ENCODE measurements around the gene TEX12.
A peak's percentile ranks its signal among the peaks of the same experiment; 100 is the strongest.
"Not testable (repeated sequence)": the region's sequence is repeated elsewhere in the genome, so short reads cannot be mapped to it uniquely, and the experiment has no call there.

The TEX12 gene

DNA sequence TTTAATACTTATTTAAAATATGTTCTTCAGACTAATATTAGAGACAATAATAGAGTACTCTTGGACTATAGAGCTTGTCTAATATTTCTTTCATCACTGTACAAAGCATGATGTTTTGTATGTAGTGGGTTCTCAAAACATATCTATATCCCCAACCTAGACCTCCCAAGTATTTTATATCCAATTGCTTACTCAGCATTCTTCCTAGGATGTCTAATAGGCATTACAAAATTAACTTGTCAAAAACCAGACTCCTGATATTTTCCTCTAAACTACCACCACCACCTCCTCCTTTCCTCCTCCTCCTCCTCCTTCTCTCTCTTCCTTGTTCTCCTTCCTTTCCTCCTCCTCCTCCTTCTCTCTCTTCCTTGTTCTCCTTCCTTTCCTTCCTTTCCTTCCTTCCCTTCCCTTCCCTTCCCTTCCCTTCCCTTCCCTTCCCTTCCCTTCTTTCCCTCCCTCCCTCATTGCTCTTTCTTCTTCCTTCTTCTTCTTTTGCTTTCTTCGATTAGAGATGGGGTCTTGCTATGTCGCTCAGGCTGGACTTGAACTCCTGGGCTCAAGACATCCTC, 29.4 kb downstream of the TEX12 start:
- in situ Hi-C loops (cut with HindIII; ENCODE audit: low pct_ligation_motif_present, low pct_unique_long_range_greater_than_20kb, low sequenced_read_pairs) = no loop called here
- no peak for DNase-seq

DNA sequence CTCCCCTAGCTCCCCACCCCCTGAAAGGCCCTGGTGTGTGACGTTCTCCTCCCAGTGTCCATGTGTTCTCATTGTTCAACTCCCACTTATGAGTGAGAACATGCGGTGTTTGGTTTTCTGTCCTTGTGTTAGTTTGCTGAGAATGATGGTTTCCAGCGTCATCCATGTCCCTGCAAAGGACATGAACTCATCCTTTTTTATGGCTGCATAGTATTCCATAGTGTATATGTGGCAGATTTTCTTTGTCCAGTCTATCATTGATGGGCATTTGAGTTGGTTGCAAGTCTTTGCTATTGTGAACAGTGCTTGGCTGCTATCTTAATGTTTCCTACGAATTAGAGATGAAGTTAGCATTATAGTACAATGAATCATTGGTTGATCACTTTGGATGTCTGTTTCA, 31.9 kb downstream of the TEX12 start:
- DNase-seq; in situ Hi-C loops (cut with HindIII; ENCODE audit: low pct_ligation_motif_present, low pct_unique_long_range_greater_than_20kb, low sequenced_read_pairs): not testable (repeated sequence)

DNA sequence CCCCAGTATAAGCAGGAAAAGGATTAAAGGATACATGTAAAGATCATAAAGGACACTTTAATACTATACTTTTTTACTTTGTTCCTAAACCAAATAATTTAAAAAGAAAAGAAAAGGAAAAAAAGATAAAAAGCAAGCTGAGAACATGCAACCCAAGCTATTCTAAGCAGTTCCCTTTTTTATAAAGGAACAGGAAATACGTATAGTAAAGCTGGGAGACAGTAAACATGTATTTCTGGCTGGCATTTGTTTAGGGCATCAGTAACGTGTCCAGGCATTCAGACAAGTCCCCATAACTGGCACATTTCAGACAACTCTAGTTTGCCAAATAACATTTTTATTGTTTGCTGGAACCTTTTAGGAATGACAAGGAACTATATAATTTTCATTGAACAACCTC, 33.1 kb downstream of the TEX12 start:
- in situ Hi-C loops (cut with HindIII; ENCODE audit: low pct_ligation_motif_present, low pct_unique_long_range_greater_than_20kb, low sequenced_read_pairs) = no loop called here
- DNase-seq = no peak

DNA sequence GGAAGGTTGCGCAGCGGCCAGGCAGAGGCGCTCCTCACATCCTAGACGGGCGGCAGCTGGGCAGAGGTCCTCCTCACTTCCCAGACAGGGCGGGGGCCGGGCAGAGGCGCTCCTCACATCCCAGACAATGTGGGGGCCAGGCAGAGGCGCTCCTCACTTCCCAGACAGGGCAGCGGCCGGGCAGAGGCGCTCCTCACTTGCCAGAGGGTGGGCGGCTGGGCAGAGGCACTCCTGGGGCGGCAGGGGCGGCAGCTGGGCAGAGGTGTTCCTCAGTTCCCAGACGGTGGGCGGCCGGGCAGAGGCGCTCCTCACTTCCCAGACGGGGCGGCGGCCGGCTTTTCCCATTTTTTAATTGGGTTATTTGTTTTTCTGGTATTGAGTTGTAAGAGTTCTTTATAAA, 38.9 kb downstream of the TEX12 start:
- in situ Hi-C loops (cut with HindIII; ENCODE audit: low pct_ligation_motif_present, low pct_unique_long_range_greater_than_20kb, low sequenced_read_pairs) = no loop called here
- no peak for DNase-seq

DNA sequence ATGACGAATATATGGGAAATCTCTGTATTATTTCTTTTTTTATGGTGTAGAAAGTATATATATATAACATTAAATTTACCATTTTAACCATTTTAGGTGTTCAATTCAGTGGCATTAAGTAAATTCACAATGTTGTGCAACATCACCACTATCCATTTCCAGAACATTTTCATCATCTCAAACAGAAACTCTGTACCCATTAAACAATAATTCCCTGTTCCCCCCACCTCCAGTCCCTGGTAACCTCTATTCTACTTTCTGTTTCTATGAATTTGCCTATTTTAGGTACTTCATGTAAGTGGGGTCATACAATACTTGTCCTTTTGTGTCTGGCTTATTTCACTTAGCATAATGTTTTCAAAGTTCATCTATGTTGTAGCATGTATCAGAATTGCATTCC, 43.7 kb downstream of the TEX12 start:
- no peak for DNase-seq
- in situ Hi-C loops (cut with HindIII; ENCODE audit: low pct_ligation_motif_present, low pct_unique_long_range_greater_than_20kb, low sequenced_read_pairs) = no loop called here

DNA sequence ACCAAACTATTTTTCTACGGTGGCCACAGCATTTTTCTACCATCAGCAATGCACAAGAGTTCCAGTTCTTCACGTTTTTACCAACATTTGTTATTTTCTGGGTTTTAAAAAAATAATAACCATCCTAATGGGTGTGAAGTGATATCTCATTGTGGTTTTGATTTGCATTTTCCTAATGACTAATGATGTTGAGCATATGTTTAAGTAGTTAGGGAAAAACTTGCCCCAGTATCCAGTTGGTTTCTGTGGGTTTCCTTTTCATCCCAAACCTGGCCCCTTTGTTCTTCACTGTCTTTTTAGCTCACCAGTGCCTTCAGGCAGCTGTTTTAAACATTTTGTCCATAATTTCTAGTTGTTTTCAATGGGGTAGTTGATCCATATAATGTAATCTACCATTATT, 44.4 kb downstream of the TEX12 start:
- in situ Hi-C loops (cut with HindIII; ENCODE audit: low pct_ligation_motif_present, low pct_unique_long_range_greater_than_20kb, low sequenced_read_pairs) = no loop called here
- DNase-seq = no peak

DNA sequence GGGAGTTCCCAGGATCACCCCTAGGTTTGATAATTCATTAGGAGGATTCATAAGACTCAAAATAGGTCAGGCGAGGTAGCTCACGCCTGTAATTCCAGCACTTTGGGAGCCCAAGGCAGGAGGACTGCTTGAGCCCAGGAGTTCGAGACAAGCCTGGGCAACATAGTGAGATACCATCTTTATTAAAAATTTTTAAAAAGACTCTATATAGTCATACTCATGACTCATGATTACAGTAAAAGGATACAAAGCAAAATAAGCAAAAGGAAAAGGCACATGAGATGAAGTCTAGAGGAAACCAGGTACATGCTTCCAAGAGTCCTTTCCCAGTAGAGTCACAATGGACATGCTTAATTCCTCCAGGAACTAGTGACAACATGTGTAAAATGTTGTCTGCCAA, 45.1 kb downstream of the TEX12 start:
- in situ Hi-C loops (cut with HindIII; ENCODE audit: low pct_ligation_motif_present, low pct_unique_long_range_greater_than_20kb, low sequenced_read_pairs) = no loop called here
- DNase-seq = no peak

DNA sequence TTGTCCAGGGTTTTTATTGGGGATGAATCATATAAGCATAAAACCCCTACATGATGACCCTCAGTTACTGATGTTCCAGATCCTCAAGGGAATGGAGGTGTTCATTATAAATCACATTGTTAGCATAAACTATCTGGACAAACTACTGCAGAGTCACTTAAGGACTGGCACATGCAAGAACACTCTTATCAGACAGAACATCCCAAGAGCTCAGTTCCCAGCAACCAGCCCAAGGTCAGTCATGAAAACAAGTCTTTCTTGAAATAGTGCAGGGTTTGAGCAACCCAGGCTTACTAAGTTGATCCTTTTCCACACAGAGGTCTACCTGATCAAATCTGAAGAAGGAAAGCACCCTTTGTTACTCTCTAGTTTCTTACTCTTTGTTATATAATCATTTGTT, 45.5 kb downstream of the TEX12 start:
- in situ Hi-C loops (cut with HindIII; ENCODE audit: low pct_ligation_motif_present, low pct_unique_long_range_greater_than_20kb, low sequenced_read_pairs) = no loop called here
- DNase-seq = no peak

DNA sequence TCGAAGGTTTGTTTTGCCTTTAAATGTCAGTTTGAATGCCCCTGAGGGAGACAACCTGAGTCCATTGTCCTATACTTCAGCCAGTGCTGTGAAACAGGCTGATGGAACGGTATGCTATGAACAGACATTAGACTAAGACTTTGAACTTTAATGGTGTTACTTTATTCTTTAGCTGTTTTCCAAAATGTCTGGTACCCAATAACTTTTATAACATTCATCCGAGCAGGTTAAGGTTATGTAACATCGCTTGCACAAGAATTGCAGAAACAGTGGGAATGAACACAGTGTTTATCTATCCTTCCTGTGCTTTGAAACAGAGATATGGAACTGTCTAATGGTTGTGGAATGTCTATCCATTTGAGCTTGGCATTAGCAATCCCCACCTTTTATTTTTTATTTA, 46.6 kb downstream of the TEX12 start:
- in situ Hi-C loops (cut with HindIII; ENCODE audit: low pct_ligation_motif_present, low pct_unique_long_range_greater_than_20kb, low sequenced_read_pairs) = no loop called here
- no peak for DNase-seq

DNA sequence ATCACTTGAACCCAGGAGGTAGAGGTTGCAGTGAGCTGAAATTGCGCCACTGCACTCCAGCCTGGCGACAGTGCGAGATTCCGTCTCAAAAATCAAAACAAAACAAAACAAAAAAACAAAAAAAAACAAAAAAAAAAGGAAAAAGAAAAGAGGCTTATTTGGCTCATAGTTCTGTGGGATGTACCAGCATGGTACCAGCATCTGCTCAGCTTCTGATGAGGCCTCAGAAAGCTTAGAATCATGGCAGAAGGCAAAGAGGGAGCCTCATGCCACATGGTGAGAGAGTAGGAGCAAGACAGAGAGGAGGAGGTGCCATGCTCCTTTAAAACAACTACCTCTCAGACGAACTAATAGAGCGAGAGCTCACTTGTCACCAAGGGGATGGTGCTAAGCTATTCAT, 48.4 kb downstream of the TEX12 start:
- in situ Hi-C loops (cut with HindIII; ENCODE audit: low pct_ligation_motif_present, low pct_unique_long_range_greater_than_20kb, low sequenced_read_pairs) = no loop called here
- no peak for DNase-seq

DNA sequence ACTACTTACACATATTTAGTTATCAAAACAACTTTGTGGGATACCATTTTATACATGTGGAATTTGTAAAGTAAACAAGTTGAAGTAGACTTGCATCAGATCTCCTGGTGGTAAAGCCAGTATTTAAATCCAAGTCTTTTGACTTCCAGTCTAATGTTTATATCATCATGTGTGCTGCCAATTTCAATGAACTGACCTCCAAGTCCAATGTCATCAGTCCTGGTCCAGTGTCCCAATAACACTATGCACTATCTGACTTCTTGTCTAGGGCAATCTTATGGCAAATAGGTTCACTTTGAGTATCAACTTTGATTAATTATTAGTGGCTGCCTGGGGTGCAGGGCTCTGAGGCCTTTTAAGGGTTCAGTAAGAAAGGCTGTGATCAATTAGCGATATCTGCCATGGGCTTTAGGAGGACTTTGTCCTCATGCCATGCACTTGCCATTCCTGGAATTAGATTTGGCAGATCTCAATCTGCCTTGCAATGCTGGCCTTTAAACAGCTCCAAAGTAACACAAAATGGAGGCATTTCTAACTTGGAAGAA, 49.5 kb downstream of the TEX12 start:
- DNase-seq = no peak

DNA sequence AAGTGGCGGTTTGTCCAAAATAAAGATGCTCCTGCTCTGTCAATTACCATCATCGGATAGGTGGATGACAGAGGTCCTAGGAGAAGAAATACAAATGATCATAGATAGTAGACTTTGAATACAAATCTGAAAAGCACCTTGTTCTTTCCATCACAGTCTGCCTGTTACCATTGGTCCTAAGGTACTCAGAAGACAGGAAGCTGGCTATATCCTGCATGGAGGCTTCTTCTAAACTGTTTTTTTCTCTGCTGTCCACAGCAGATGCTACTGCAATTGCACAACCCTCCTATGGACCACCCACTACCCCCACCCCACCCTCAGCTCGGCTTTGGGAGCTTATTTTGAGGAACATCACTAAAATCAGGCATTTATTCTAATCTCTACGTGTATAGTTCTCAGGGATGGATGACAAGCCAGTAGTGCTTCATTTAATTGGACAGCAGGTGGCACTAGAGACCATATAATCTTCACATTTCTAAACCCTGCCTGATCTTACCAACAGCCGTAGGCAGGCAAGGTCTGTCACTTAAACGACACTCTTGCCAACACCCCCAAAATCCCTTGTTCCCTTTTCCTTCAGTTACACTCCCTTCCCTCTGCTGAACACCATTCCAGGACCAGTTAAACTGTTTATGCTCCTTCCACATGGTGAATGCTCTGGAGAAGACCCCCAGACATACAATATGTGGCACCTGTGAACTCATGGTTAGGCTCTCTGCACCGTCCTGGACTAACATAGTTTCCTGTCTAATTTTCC, 52.5 kb downstream of the TEX12 start:
- in situ Hi-C loops (cut with HindIII; ENCODE audit: low pct_ligation_motif_present, low pct_unique_long_range_greater_than_20kb, low sequenced_read_pairs) = no loop called here
- DNase-seq = peak; percentile 68

More for the DNA sequence above, 49.5 kb downstream of the TEX12 start:
- in situ Hi-C loops (cut with HindIII; ENCODE audit: low pct_ligation_motif_present, low pct_unique_long_range_greater_than_20kb, low sequenced_read_pairs) = no loop called here

DNA sequence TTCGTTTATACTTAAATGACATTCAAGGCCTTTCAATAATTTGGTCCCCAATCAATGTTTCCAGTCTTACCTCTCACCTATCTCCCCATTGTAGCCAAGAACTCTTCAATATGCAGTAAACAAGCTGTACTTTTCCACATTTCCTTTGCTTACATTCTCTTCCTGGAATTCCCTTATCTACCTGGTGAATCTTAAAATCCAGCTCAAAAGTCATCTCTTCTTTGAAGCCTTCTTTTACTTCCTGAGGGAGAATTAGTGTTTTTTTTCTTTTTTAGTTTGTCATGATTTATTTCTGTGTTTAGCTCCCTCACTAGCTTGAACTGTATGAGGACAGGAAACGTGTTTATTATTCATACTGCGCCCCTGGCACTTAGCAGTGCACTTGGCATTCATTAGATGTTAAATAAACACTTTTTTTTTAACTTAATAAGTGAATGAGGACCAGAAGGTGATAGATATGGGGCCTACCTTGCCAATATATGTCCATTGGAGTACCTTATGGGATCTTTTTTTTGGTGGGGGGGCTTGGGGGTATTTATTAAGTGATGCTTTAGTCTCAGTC, 54.2 kb downstream of the TEX12 start:
- no peak for DNase-seq
- in situ Hi-C loops (cut with HindIII; ENCODE audit: low pct_ligation_motif_present, low pct_unique_long_range_greater_than_20kb, low sequenced_read_pairs) = no loop called here
